Uterus (tissue), 2 donors: ENCODE measurements around the gene HDAC8.

ENCODE experiments used
- CTCF ChIP-seq, 4 experiments: fragments of 200-600 bp in 2 of 4; fragments of 450-650 bp in 2 of 4; sonication (generic) in 2 of 4; IDR thresholded peaks; one replicate each; pipeline ENCODE4 v1.5.1; 2016 to 2019; ENCODE audit warnings: antibody characterized with exemption in 4 of 4, mild to moderate bottlenecking in 2 of 4, moderate library complexity in 1 of 4
- POLR2A ChIP-seq, 2 donors: fragments of 450-650 bp; IDR thresholded peaks; one replicate each; pipeline ENCODE4 v1.6.1; 2016; ENCODE audit warnings: antibody characterized with exemption in 2 of 2, mild to moderate bottlenecking in 1 of 2, moderate library complexity in 1 of 2

- TF ChIP-seq CTCF (IDR thresholded peaks at IDR 0.05) (no peak), POLR2A (IDR thresholded peaks at IDR 0.05) (no peak)
These were observed 274.5 kb downstream of the HDAC8 start for GRCh38 chrX:72297953-72298730.
